SK-N-SH (cell line): ENCODE results near the gene NAV2. TPM values are rescaled to one million over a fixed set of nuclear protein-coding genes. Genes with fewer than 3 reads are reported as not detected.
A peak's percentile ranks its signal among the peaks of the same experiment; 100 is the strongest.

Source experiments
- CTCF ChIA-PET: fragments of 300-600, 350-600 bp; formaldehyde crosslinking; extraction: SDS; loops from one replicate; lab custom pipeline; 2021; lab: Yijun Ruan, JAX
- POLR2A ChIA-PET: fragments of 350-600 bp; sonication (Branson Sonifier 250); formaldehyde crosslinking; extraction: SDS; loops from one replicate; lab custom pipeline; 2020; ENCODE audit warnings: antibody characterized with exemption, inconsistent platforms; lab: Yijun Ruan, JAX
- DNase-seq: peaks from one replicate; pipeline ENCODE4 v3.0.0; 2012
- H2AFZ ChIP-seq: fragments of 200-600 bp; sonication (generic); 2 replicates; pipeline ENCODE4 v1.8.1; 2016; ENCODE audit warnings: antibody characterized with exemption, mild to moderate bottlenecking, low read depth
- H3F3A ChIP-seq: fragments of 200-600 bp; sonication (generic); replicated peaks from 2 replicates; pipeline ENCODE3; 2016; ENCODE audit warnings: antibody characterized with exemption, mild to moderate bottlenecking; ENCODE audit not compliant: insufficient read depth
- H3K27ac ChIP-seq, 2 experiments: fragments of 200-500 bp in 1 of 2; fragments of 200-600 bp in 1 of 2; sonication (Bioruptor generic) in 1 of 2; sonication (generic), shearing (Covaris generic) in 1 of 2; 2 replicates each; pipeline versions ENCODE4 v1.5.1 to v1.6.1; 2014 to 2016; ENCODE audit warnings: low read depth in 2 of 2, inconsistent platforms in 1 of 2, low read length in 1 of 2, mild to moderate bottlenecking in 1 of 2, mixed read lengths in 1 of 2
- H3K27me3 ChIP-seq: fragments of 200-600 bp; sonication (generic), shearing (Covaris generic); 2 replicates; pipeline ENCODE4 v1.6.1; 2016; ENCODE audit warnings: mixed run types; ENCODE audit not compliant: insufficient read depth
- H3K36me3 ChIP-seq, 2 experiments: fragments of 200-500 bp in 1 of 2; fragments of 200-600 bp in 1 of 2; sonication (Bioruptor generic) in 1 of 2; sonication (generic) in 1 of 2; replicated peaks in 1 of 2; 2 replicates each; pipeline versions ENCODE3 to v1.5.1; 2014 to 2016; ENCODE audit warnings: low read length in 1 of 2, mild to moderate bottlenecking in 1 of 2; ENCODE audit not compliant: insufficient read depth in 2 of 2, control insufficient read depth in 1 of 2
- H3K4me1 ChIP-seq, 2 experiments: fragments of 200-500 bp in 1 of 2; fragments of 200-600 bp in 1 of 2; sonication (Bioruptor generic) in 1 of 2; sonication (generic), shearing (Covaris generic) in 1 of 2; 2 replicates each; pipeline versions ENCODE4 v1.5.1 to v1.6.1; 2014 to 2016; ENCODE audit warnings: low read depth in 1 of 2, low read length in 1 of 2, mixed run types in 1 of 2; ENCODE audit not compliant: insufficient read depth in 2 of 2, control insufficient read depth in 1 of 2
- H3K4me2 ChIP-seq: fragments of 200-600 bp; sonication (generic), shearing (Covaris generic); 2 replicates; pipeline ENCODE4 v1.6.1; 2017; ENCODE audit warnings: mixed run types
- H3K4me3 ChIP-seq, 2 experiments: fragments of 200-500 bp in 1 of 2; fragments of 200-600 bp in 1 of 2; sonication (Bioruptor generic) in 1 of 2; sonication (generic), shearing (Covaris generic) in 1 of 2; 2 replicates each; pipeline versions ENCODE4 v1.5.1 to v1.8.1; 2014 to 2016; ENCODE audit warnings: low read depth in 2 of 2, inconsistent platforms in 1 of 2, low read length in 1 of 2, mild to moderate bottlenecking in 1 of 2, mixed read lengths in 1 of 2, moderate library complexity in 1 of 2
- H3K79me2 ChIP-seq: fragments of 200-600 bp; sonication (generic); 2 replicates; pipeline ENCODE4 v1.8.1; 2017; ENCODE audit warnings: mild to moderate bottlenecking; ENCODE audit not compliant: insufficient read depth
- H3K9ac ChIP-seq: fragments of 200-600 bp; sonication (generic); 2 replicates; pipeline ENCODE4 v1.6.1; 2017; ENCODE audit warnings: mixed run types
- H3K9me2 ChIP-seq: fragments of 200-600 bp; sonication (generic); 2 replicates; pipeline ENCODE4 v1.6.1; 2017; ENCODE audit warnings: mixed run types
- H3K9me3 ChIP-seq: fragments of 200-600 bp; sonication (generic); 2 replicates; pipeline ENCODE4 v1.6.1; 2017; ENCODE audit warnings: mixed run types, mild to moderate bottlenecking, moderate library complexity
- H4K20me1 ChIP-seq: fragments of 200-600 bp; sonication (generic); 2 replicates; pipeline ENCODE4 v1.6.1; 2017; ENCODE audit warnings: mild to moderate bottlenecking, mixed run types; ENCODE audit not compliant: insufficient read depth
- ELF1 ChIP-seq: IDR thresholded peaks from 2 replicates; pipeline ENCODE4 v1.4.0; 2012
- FOSL2 ChIP-seq: IDR thresholded peaks from 2 replicates; pipeline ENCODE4 v1.4.0; 2012; ENCODE audit warnings: low read depth, mild to moderate bottlenecking, moderate library complexity, borderline replicate concordance
- GABPA ChIP-seq: IDR thresholded peaks from 2 replicates; pipeline ENCODE4 v1.4.0; 2012; ENCODE audit warnings: low read depth, mild to moderate bottlenecking
- GATA2 ChIP-seq: sonication (generic); formaldehyde crosslinking; IDR thresholded peaks from 2 replicates; pipeline ENCODE4 v1.5.0; 2020; ENCODE audit warnings: mild to moderate bottlenecking, missing genetic modification reagents
- JUND ChIP-seq: IDR thresholded peaks from 2 replicates; pipeline ENCODE4 v1.4.0; 2012
- MXI1 ChIP-seq: IDR thresholded peaks from 2 replicates; pipeline ENCODE4 v1.6.1; 2012; ENCODE audit warnings: mild to moderate bottlenecking, low read depth, low read length, improper control_type of control experiment
- NFIC ChIP-seq: IDR thresholded peaks from 2 replicates; pipeline ENCODE4 v1.4.0; 2012; ENCODE audit warnings: borderline replicate concordance
- POLR2AphosphoS5 ChIP-seq: IDR thresholded peaks from 2 replicates; pipeline ENCODE4 v1.6.1; 2012; ENCODE audit warnings: low read depth, low read length
- RCOR1 ChIP-seq: fragments of 150-350 bp; IDR thresholded peaks from 2 replicates; pipeline ENCODE4 v1.6.1; 2017; ENCODE audit warnings: antibody characterized with exemption, low read length
- RXRA ChIP-seq: IDR thresholded peaks from 2 replicates; pipeline ENCODE4 v1.4.0; 2012; ENCODE audit warnings: low read depth, mild to moderate bottlenecking, borderline replicate concordance
- SIN3A ChIP-seq: IDR thresholded peaks from 2 replicates; pipeline ENCODE4 v1.6.1; 2012; ENCODE audit warnings: low read depth, mild to moderate bottlenecking, low read length, moderate library complexity, borderline replicate concordance
- SMC3 ChIP-seq: IDR thresholded peaks from 2 replicates; pipeline ENCODE4 v1.6.1; 2012; ENCODE audit warnings: low read depth, low read length, improper control_type of control experiment
- TAF1 ChIP-seq: IDR thresholded peaks from 2 replicates; pipeline ENCODE4 v1.6.1; 2012; ENCODE audit warnings: low read depth, mild to moderate bottlenecking, low read length, moderate library complexity, borderline replicate concordance
- TCF12 ChIP-seq: IDR thresholded peaks from 2 replicates; pipeline ENCODE4 v1.4.0; 2012
- USF1 ChIP-seq: IDR thresholded peaks from 2 replicates; pipeline ENCODE4 v1.4.0; 2012; ENCODE audit warnings: low read depth, borderline replicate concordance
- YY1 ChIP-seq: IDR thresholded peaks from 2 replicates; pipeline ENCODE4 v1.4.0; 2012; ENCODE audit warnings: low read depth, mild to moderate bottlenecking
- WGBS: methylation state at CpG from one replicate; pipeline ENCODE4 v1.1.6; 2017; ENCODE audit warnings: low lambda C conversion rate; 5-methylcytosine and 5-hydroxymethylcytosine counted together
- polyA plus RNA-seq, 3 experiments: library from polyadenylated mRNA; depleted of rRNA; stranded (reverse); fragments of >200 nt; gene quantifications; 2 replicates each; pipeline ENCODE4 v1.2.3, GENCODE V29; 2012
- TF ChIP-seq, protein P1 (sequence below): IDR thresholded peaks from 2 replicates; pipeline ENCODE4 v1.4.0; 2012; ENCODE audit warnings: low read depth

Gene NAV2
- polyA plus RNA-seq, 1 of the 3 experiments (the other 2 are of a cell fraction) = 26.2 TPM

DNA sequence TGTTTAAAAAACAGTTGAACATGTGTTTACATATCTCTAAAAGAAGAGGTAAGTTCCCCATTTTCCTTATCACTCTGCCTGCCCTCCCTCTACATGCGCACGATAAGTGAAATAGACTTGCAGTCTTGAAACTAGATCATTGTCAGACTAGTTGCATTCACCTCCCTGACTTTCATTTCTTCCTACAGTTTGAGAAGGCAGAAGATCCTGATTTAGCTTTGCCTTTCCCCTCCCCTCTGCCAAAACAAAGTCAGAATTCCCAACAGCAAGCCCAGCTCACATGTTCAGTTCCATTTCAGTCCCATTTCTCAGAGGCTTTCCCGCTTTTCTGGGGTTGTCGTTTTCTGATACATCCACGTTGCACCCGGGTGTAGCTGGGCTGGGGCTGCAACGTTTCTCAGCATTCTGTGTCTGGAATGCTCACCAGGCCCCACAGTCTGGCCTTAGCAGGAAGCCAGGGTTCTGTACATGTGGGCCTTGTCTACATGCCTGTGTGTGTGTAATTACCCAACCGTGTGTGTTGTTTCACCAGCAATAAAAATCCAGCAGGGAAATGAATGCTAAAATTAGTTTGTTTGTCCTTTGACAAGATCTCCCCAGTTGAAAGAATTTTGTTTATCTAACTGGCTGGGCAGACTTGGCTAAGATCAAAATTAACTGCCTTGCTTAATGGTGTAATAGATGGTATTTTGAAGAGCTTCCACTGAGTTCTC lies 268.5 kb downstream of the NAV2 start:
- Histone ChIP-seq H3K4me2 (peak overlapping the region; percentile 14; the same call in 1 of the 2 replicates), H3K36me3 (peaks cover 36 to 53% of the 10 kb centered on the region in 2 experiments), H2AFZ (no peak overlapping the region), H3K27me3 (no peaks in the 10 kb centered on the region), H3K4me1 (peaks cover 19 to 21% of the 10 kb centered on the region in 2 experiments), H3K9ac (no peak overlapping the region), H3K27ac (peak overlapping the region; percentile 20 to 70), H3K4me3 (no peak overlapping the region), H3K9me2 (no peaks in the 10 kb centered on the region), H3K79me2 (peaks cover 98% of the 10 kb centered on the region), H4K20me1 (peaks cover 39% of the 10 kb centered on the region), H3K9me3 (no peaks in the 10 kb centered on the region), H3F3A (peaks cover 19% of the 10 kb centered on the region)
- CTCF ChIA-PET = no interaction called here
- POLR2A ChIA-PET = interaction anchor here (0.7 kb wide), 1 partner anchor 9 kb away, joined by 3 read pairs; no protein-coding TSS in a partner anchor
- 72% methylated on average over 8 of the region's 8 CpGs for WGBS
- DNase-seq = peak; percentile 21
- TF ChIP-seq RCOR1 = no peak
- TF ChIP-seq, protein P1, sequence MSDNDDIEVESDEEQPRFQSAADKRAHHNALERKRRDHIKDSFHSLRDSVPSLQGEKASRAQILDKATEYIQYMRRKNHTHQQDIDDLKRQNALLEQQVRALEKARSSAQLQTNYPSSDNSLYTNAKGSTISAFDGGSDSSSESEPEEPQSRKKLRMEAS = no peak
- TF ChIP-seq ELF1 = no peak
- no peak for TF ChIP-seq POLR2AphosphoS5

- CTCF ChIA-PET = no interaction called here
- POLR2A ChIA-PET = no interaction called here
Measured at GRCh38 chr11:19982774-19983495, 270.3 kb downstream of the NAV2 start.

GRCh38 chr11:19984048-19984742 lies 271.6 kb downstream of the NAV2 start:
- H3K36me3 ChIP-seq = peaks cover 47 to 56% of the 10 kb centered on the region in 2 experiments
- H3K9ac ChIP-seq = no peak overlapping the region
- H3K9me2 ChIP-seq = no peaks in the 10 kb centered on the region
- no peaks in the 10 kb centered on the region for H3K27me3 ChIP-seq
- no peak overlapping the region for H2AFZ ChIP-seq
- H3K79me2 ChIP-seq = peaks cover 78% of the 10 kb centered on the region
- ChIA-PET POLR2A (no interaction called here), CTCF (interaction anchor here (0.9 to 1.3 kb wide), 2 partner anchors 9 to 11 kb away, joined by 3 read pairs; no protein-coding TSS in a partner anchor)
- peak overlapping the region; percentile 22 to 76; a peak in 3 of 4 replicates for H3K27ac ChIP-seq
- peaks cover 26 to 36% of the 10 kb centered on the region in 2 experiments for H3K4me1 ChIP-seq
- peaks cover 37% of the 10 kb centered on the region for H4K20me1 ChIP-seq
- H3F3A ChIP-seq = peaks cover 20% of the 10 kb centered on the region
- no peak for DNase-seq
- no peak overlapping the region for H3K4me2 ChIP-seq
- H3K4me3 ChIP-seq = no peak overlapping the region
- WGBS = 93% methylated on average over 7 of the region's 8 CpGs
- no peaks in the 10 kb centered on the region for H3K9me3 ChIP-seq
- TF ChIP-seq YY1 (no peak), RXRA (no peak), TAF1 (no peak), NFIC (no peak), GABPA (no peak), TCF12 (no peak), USF1 (no peak), JUND (no peak), FOSL2 (no peak), SIN3A (no peak), POLR2AphosphoS5 (no peak)
- TF ChIP-seq, protein P1 = no peak

More at GRCh38 chr11:19982774-19983495, 270.3 kb downstream of the NAV2 start:
- Histone ChIP-seq H3K4me1 (peaks cover 28 to 29% of the 10 kb centered on the region in 2 experiments), H4K20me1 (peaks cover 36% of the 10 kb centered on the region), H3K4me2 (no peak overlapping the region), H3K9ac (no peak overlapping the region), H2AFZ (no peak overlapping the region), H3K9me2 (no peaks in the 10 kb centered on the region), H3K9me3 (no peaks in the 10 kb centered on the region), H3K4me3 (no peak overlapping the region), H3K27ac (peak overlapping the region; percentile 28; a peak in 2 of 4 replicates)
- no peak for DNase-seq
- TF ChIP-seq JUND (no peak), MXI1 (no peak), SMC3 (no peak), GATA2 (no peak)
- TF ChIP-seq, all 33 proteins: peak for 0
- H3K79me2 ChIP-seq = peaks cover 86% of the 10 kb centered on the region
- H3F3A ChIP-seq = peaks cover 24% of the 10 kb centered on the region
- 84% methylated on average over 5 of the region's 5 CpGs for WGBS
- H3K27me3 ChIP-seq = no peaks in the 10 kb centered on the region
- H3K36me3 ChIP-seq = peaks cover 42 to 54% of the 10 kb centered on the region in 2 experiments
